Ureter (tissue), 1 donor: ENCODE data around the gene P2RY2. TPM values are rescaled to one million over a fixed set of nuclear protein-coding genes. Genes with fewer than 3 reads are reported as not detected.

ENCODE experiments used
- DNase-seq: peaks from one replicate; pipeline ENCODE4 v3.0.0-alpha.2; 2020; ENCODE audit warnings: low spot score
- total RNA-seq: library from RNA; stranded (reverse); gene quantifications from one replicate; pipeline ENCODE4 v1.2.4, GENCODE V29; 2023
- donor health status: DM: yes; HTN: yes; CAD: no.

P2RY2 gene
- total RNA-seq, 1 donor from 2014 or later: 20.2 TPM

DNA sequence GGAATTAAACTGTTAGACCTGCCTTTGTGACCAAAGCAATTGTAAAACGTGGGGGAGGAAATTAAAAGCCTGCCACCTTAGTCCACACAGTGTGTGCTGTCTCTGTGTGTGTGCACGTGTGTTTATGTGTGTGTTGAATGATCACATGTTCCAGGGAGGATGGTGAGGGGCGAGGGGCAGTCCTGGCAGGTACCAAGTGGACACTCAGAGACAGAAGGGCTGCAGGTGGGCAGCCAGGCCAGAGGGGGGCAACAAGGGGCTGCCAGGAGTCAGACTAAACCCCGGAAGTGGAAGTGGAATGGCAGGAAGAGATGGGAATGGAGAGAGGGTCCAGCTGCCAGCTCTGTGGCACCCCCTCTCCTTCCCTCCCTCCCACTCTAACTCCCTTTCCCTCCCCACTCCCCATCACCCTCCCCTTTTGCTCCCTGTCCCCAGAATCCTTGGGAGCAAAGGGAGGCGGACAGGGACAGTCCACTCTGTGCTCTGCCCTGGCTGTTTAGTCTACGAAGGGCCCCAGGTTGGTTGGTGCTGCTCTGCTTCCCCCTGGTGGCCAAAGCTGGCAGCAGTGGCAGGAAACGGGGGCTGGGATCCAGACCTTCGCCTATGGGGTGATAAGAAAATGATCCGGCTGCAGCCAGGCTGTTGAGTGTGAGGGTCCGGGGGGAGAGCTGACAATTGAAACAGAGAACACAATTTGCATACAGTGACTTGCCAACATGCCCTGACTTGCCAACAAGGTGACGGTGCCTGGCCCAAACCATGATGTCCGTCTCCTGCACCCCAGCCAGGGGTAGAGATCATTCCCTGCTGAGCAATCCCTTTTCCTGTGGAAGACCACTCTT is 24.4 kb downstream of the P2RY2 start:
- DNase-seq: peak; percentile 83

DNA sequence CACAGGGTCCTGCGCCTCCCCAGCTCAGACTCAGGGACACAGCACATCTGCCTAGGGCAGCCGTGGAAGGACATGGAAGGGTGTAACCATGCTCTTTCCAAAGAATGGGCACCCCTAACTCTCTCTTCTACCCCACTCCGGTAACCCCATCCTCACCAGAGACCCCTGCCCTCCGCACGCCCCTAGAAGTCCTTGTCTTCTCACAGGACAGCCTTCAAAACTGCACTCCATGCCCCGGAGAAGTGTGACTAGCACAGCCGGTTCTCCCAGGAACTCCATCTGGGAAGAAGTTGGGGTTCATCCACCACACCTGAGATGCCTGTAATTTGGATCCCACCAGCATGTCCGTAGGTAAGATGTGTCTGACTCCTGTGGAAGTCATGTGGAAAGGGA is 25.0 kb downstream of the P2RY2 start:
- no peak for DNase-seq

DNA sequence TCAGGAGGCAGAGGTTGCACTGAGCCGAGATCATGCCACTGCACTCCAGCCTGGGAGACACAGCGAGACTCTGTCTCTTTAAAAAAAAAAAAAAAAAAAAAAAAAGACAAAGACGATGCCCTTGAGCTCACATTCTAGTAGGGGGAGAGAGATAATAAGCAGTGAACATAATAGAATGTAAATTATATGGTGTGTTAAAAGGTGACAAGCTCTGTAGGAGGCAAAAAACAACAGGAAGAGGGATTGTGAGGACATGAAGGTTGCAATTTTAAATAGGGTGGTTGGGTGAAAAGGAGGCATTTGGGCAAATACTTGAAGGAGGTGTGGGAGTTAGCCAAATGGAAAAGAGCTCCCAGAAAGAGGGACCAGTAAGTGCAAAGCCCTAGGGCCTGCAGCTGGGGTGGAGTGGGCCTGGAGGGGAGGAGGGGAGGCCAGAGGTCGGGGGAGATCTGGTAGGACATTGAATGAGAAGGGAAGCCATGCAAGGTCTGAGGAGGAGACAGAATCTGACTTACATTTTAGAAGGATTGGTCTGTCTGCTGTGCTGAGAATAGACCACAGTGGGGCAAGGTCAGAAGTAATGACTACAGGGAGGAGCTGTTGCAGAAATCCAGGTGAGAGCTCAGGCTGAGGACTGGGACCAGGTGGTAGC is 26.6 kb downstream of the P2RY2 start:
- DNase-seq: no peak

DNA sequence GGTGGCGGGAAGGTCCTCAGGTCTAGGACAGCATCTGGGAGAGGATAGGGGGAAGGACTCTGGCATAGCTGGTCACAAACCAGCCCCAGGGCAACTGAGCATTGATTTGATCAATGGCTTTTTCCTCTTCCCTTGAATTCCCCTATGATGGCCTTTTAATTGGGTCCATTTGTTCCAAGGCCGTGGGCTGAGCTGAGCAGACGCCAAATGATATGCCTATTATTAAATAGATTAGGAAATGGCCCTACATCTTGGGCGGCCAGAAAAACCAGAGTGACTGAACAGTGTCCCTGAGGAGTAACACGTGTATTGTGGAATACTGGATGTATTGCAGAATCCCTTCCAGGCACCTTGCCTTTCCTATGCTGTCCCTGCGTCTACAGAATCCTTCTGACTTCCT is 27.4 kb downstream of the P2RY2 start:
- DNase-seq: no peak

DNA sequence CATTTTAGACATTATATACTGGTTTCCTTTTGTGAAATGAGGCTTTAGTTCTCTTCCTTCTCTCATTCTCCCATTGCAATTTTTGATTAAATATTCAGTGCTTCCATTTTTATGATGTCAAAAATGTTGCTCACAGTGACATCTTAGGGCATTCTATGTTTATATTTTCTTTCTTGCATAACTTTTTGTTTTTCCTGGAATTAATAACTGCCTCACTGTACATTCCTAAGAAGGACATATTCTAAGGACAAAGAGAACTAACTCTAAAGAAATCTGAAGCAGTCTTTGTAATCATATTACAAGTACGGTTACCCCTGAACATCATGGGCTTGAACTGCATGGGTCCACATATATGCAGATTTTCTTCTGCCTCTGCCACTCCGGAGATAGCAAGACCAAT is 28.2 kb downstream of the P2RY2 start:
- no peak for DNase-seq

DNA sequence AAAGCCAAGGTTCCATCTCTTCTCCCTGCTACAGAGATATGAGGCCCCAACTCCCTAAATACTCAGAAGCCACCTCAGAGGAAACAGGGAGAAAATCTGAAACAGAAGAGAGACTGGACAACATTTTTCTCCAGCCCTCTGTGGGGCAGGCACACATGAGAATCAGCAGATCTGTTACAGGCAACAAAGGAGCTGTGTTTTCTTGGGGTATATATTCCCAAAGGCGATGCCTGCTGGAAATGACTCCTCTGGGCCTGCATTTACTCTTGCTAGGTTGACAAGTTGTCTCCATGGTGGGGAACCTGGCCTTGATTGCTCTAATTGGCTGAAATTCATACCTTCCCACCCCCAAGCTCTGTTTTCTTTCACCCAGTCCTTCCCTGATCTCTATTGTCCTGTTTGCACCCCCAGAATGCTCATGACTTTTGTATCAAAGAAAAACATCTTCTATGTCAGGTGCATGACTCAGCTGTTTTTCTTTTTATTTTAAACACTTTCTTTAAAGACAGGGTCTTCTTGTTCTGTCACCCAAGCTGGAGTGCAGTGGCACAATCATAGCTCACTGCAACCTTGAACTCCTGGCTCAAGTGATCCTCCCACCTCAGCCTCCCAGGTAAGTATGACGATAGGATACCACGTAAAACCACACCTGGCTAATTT is 30.6 kb downstream of the P2RY2 start:
- DNase-seq: no peak

DNA sequence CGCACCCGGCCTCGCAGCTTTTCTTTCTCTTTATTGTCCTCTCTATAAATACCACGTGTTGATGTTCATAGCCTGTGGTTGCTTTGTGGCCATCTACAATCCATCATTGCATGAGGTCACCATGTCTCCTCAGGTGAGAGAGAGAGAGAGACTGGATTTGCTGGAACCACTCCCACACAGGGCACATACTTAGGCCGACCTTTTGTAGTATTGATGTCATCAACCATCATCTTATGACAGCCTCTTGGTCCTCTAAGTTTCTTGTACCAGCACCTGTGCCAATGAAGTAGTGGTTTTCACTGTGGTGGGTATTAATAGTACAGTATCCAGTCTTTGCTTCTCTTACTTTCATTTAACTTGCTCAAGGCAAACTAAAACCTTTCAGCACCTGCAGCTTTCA is 31.2 kb downstream of the P2RY2 start:
- DNase-seq: no peak

DNA sequence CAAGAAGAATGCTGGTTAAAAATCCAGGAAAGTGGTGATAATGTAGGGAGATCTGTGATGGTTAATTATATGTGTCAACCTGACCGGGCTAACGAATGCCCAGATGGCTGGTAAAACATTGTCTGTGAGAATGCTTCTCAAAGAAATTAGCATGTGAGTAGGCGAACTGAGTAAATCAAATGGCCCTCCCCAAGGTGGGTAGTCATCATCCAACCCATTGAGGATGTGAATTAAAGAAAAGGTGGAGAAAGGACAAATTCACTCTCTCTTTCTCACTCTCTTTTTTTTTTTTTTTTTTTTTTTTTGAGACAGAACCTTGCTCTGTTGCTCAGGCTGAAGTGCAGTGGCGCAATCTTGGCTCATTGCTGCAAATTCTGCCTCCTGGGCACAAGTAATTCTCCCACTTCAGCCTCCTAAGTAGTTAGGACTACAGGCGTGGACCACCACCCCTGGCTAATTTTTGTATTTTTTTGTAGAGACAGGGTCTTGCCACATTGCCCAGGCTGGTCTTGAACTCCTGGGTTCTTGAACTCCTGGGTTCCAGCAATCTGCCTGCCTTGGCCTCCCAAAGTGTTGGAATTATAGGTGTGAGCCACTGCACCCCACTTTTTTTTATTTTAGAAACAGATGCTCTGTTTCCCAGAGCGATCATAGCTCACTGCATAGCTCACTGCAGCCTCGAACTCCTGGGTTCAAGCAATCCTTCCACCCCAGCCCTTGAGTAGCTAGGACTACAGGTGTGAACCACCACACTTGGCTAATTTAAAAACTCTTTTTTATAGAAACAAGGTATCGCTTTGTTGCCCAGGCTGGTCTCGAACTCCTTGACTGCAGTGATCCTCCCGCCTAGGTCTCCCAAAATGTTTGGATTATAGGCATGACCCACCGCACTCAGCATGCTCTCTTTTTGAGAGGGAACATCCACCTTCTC is 32.0 kb downstream of the P2RY2 start:
- no peak for DNase-seq

DNA sequence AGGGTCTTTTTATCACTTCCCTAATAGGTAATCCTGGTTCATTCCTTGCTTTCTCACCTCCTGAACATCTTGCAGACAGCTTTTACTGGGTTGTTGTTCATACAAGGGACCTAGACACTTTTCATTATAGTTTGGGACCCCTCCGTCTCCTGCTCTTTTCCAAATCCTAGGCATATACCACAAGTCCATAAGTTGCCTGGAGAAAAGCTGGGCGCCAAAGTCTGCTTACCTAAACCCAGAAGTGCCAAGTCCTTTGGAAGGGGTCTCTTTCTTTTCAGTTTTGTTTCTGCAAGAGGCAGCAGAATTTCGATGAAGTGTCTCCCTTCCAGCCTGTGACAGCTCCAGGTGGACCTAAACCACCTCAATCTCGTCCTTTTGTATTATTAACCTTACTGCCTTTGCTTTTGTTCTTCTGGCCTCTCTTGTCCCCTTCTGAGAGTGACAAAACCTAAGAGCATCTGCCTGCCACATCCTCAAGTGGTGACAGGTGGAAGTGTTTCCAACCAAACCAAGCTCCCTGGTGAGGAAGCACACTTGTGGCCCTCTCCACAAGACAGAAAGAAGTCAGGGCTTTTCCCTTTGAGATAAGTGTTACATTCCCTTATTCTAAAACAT is 34.6 kb downstream of the P2RY2 start:
- DNase-seq: no peak

DNA sequence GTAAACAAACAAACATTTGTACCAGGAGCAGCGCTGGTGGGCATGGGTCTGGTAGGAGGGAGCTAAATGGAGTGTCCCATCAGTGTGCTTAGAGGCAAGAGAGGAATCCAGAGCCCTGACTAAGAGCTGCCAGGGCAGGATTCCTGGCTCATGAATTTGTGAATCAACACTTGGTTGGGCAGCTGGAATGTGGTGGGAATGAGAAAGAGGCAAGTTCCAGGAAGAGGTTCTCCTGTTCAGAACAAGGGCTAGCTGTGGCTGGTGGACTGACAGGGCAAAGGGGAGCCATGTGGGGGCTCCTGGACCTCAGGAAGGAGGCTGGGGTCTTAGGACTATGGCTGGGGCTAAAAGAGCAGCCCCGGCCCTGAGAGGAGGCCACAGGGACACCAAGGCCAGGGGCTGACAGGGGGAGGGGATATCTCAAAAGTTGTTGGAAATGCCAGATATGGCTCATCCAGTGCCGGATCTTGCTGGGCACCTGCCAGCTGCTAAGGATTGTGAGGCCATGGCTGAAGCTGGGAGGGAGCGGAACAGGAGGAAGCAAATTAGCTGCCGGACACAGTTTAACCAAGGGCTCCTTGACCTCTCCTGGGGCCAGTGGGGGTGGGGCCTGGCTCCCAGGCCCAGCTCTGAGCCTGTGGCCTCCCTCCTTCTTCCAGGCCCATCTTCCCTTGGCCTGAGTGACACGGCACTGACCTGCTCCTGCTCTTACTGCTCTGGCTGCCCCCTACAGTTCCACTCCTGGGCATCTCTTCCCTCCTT is 39.4 kb downstream of the P2RY2 start:
- peak; percentile 45 for DNase-seq

DNA sequence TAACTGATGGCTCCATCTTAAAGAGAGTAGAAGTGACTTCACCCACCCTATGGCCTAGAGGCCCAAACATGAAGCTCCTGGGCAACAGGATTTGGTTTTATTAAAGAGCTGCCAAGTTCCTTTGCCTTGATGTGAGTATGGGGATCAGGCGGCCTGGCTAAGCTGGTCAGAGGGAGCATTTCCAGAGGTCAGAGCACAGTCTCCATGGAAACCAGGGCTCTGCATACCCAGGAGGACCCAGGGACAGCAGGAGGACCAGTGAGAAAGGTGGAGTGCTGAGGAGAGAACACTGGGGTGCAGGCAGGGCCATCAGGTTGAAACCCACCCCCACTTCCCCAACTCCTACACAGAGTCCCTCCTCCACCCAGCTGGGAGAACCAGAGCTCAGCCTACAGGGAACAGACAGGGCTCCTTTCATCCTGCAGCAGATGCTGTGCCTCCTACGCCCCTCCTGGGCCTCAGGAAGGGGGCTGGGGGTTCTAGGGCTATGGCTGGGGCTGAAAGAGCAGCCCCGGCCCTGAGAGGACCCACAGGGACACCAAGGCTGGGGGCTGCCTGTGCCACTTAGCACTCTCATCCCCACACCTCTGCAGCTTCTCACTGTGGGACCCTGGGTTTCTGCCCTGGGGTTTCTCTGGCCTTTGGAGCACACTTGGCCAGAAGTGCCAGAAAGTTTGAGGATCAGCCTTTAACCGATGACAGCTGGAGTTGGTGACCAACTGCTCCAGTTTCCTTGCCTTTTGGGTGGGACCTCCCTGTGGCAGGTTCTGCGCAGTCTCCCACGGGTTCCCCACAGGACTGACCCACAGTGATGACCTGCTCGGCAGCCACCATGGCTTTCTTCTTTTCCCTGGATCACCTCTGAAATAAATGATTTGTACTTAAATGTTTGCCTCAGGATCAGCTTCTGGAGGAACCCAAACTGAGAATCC is 40.3 kb downstream of the P2RY2 start:
- no peak for DNase-seq

DNA sequence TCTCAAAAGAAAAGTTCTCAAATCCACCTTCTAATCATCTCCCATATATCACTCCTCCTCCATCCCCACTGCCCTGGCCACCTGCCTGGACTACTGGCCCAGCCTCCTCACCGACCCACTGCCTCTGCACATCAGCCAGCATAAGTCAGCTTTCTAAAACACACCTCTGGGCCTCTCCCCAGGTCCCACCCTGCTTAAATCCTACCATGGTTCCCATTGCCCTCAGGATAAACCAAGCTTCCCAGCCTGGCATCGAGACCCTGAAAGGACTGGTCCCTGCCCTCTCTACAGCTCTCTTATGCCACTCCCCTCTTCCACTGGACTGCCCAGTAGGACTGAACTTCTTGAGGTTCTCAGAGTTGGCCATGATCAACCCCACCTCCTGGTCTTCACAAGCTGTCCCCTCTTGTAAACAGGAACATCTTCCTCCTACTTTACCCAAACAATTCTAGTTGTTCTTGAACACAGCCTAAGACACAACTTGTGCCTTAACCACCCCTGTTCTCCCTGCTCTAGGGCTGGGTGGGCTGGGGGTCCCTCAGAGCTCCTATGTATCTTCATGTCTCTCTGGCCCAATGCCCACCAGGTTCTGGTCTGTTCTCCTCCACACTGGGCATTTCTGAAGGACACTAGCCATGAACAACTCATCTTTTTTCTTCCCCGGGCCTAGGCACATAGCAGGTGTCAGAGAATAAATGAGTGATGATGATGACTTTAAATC is 41.5 kb downstream of the P2RY2 start:
- peak; percentile 32 for DNase-seq

DNA sequence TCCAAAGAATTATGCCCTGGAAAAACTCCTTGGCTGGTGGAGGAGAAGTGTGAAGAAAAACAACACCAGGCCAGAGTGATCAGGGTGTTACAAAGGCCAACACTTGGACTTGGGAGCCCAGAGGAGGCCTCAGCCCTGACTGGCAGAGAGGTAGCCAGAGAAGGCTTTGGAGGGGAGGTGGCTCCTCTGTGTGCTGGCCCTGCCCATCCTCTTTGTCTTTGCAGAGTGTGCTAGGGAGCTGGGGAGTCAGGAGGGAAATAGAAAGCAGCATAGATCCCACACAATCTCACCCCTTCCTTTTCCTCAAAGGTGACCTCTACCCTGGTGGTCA is 42.0 kb downstream of the P2RY2 start:
- DNase-seq: no peak

DNA sequence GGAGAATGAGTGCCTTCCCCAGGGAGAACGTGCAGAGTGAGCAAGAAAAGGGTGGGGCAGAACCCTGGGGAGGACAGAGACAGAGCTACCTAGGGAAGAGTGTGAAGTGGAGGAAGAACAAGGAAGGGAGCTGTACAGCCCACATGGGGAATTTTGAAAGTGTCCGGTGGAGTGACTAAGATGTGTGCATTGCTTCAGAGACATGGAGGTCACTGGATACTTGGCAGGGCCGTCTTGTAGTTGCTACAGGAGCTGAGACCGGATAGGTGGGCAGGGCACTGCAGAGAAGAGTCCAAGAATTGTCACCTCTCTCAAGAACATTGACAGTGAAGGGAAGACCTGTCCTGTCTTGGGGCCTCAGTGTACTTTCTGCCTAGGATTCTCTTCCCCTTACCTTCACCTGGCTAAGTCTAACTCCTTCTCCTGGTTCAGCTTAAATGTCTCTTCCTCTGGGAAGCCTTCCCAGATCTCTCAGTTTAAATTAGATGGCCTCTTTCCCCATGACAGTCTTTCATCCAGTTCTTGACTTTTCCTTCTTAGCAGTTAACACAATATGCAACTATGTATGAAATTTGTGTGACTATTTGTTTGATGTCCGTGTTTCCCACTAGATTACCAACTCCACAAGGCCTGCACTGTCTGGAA is 44.9 kb downstream of the P2RY2 start:
- DNase-seq: peak; percentile 18

DNA sequence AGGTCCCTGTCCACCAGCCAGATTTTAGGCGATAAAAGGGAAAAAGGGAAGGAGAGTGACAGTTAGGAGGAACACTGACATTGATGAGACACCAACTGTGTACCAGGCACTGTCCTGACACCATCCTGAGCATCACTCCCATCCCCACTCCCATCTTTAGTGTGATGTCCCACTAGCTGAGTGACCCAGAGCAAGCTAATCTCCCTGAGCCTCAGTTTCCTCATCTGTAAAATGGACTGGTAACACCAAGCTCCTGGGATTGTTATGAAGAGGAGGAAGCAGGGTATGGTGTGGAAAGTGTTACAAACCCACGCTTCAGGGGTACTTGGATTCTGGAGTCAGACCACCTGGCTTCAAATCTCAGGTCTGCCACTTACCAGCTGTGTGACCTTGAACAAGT is 45.6 kb downstream of the P2RY2 start:
- DNase-seq: no peak

DNA sequence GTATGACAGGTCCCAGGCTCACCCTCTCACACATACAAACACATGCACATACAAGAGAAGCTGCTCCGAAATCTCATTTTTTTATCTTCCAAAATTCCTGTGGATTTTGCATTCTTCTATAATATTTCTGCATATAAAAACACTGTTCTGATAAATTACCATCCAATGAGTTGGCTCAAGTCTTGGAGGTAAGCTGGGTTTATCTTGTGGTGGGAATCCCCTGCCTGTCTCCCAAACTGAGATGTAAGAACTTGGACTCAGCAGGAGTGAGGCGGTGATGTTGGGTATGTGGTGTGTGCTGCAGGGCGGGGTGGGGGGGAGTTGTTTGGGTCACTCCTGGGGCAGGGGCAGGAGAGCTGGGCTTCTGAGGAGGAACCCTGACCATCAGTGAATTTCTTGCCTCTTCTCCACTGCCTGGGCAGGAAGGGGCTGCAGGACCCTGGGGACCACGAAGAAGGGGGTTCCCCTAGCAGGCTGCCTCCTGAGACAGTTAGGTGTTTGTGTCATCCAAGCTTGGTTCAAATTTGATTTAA is 47.3 kb downstream of the P2RY2 start:
- DNase-seq: peak; percentile 29

DNA sequence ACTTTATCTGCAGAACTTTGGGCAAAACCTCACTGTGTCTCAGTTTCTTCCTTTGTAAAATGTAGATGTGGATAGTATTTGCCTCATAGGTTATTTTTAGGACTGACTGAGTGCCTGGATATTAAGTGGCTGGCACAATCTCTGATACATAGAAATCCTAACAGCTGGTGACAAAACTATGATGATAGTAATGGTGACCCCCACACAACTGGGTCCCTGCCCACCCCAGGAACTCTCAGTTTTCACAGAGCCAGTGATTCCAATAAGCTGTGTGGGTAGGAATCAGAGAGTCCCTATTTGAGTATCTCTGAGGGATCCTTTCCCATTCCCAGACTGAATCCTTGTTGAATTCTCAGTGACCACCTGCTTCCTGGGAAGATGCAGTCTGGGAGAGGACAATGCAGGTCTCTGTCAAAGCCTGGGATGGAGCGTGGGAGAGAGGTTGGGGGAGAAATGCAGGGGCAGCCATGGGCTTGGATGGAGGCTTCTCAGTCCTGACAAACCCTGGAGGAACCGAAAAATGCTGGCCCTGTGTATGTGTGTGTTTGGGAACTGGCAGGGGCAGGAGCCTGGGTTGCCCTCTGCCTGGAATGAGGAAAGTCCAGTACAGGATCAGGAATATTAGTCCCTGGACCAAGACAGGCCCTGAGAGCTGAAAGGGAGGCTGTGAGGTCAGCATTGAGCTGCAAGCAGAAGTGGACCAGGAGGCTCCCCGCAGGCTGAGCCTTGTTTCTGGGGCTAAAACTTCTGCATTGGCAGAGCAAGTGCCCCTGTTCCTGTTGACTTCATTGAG is 48.0 kb downstream of the P2RY2 start:
- DNase-seq: peak; percentile 41
